ENCODE results near the gene EIF3A.
"Not testable (repeated sequence)": the region's sequence is repeated elsewhere in the genome, so short reads cannot be mapped to it uniquely, and the experiment has no call there.

The EIF3A gene, protein sequence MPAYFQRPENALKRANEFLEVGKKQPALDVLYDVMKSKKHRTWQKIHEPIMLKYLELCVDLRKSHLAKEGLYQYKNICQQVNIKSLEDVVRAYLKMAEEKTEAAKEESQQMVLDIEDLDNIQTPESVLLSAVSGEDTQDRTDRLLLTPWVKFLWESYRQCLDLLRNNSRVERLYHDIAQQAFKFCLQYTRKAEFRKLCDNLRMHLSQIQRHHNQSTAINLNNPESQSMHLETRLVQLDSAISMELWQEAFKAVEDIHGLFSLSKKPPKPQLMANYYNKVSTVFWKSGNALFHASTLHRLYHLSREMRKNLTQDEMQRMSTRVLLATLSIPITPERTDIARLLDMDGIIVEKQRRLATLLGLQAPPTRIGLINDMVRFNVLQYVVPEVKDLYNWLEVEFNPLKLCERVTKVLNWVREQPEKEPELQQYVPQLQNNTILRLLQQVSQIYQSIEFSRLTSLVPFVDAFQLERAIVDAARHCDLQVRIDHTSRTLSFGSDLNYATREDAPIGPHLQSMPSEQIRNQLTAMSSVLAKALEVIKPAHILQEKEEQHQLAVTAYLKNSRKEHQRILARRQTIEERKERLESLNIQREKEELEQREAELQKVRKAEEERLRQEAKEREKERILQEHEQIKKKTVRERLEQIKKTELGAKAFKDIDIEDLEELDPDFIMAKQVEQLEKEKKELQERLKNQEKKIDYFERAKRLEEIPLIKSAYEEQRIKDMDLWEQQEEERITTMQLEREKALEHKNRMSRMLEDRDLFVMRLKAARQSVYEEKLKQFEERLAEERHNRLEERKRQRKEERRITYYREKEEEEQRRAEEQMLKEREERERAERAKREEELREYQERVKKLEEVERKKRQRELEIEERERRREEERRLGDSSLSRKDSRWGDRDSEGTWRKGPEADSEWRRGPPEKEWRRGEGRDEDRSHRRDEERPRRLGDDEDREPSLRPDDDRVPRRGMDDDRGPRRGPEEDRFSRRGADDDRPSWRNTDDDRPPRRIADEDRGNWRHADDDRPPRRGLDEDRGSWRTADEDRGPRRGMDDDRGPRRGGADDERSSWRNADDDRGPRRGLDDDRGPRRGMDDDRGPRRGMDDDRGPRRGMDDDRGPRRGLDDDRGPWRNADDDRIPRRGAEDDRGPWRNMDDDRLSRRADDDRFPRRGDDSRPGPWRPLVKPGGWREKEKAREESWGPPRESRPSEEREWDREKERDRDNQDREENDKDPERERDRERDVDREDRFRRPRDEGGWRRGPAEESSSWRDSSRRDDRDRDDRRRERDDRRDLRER (N-terminal part only)

GRCh38 chr10:119080521-119081259 is at the start of gene EIF3A:
Gene EIF3A, minus strand, starts transcription at chr10:119080817. Its CDS starts 141 bp downstream, at chr10:119080676.
- in situ Hi-C loops (cut with HindIII; ENCODE audit: low sequenced_read_pairs), result no loop called here

DNA sequence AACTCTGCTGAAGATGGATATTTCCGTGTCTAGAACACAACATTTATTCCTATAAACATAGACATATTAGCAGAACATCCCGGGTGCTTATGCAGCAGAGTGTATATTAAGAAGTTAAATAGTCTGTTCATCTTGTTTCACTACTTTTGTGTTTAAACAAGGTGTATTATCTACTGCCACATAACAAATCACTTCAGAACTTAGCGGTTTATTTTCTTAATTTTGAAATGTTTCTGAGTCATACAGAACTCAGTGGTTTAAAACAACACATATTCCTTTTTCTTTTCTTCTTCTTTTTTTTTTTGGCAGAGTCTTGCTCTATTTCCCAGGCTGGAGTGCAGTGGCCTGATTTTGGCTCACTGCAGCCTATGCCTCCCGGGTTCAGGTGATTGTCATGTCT is 49.1 kb upstream of the EIF3A start:
- in situ Hi-C loops (cut with HindIII; ENCODE audit: low sequenced_read_pairs), result no loop called here

DNA sequence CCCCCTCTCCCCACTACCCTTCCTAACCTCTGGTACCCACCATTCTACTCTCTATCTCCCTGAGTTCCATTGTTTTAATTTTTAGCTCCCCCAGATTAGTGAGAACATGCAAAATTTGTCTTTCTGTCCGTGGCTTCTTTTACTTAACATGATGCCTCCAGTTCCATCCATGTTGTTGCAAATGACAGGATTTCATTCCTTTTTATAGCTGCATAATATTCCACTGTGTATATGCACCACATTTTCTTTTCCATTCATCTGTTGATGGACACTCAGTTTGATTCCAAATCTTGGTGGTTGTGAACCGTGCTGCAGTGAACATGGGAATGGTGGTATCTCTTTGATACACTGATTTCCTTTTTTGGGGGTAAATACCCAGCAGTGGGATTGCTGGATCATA is 45.3 kb upstream of the EIF3A start:
- in situ Hi-C loops (cut with HindIII; ENCODE audit: low sequenced_read_pairs), result no loop called here

DNA sequence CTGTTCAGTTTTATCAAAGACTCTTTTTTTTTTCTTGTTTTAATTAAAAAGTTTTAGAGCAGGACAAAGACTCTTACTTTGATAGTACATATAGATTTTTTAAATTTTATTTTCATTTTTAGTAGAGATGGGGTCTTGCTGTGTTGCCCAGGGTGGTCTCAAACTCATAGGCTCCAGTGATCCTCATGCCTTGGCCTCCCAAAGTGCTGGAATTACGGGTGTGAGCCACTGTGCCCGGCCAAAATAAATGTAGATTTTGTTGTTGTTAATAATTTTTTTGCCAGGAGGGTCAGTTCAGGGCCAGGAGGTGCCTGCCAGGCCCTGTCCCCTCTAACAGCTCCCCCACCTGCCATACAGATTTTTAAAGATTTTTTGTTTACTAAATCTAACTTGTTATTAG is 40.3 kb upstream of the EIF3A start:
- in situ Hi-C loops (cut with HindIII; ENCODE audit: low sequenced_read_pairs), result no loop called here

DNA sequence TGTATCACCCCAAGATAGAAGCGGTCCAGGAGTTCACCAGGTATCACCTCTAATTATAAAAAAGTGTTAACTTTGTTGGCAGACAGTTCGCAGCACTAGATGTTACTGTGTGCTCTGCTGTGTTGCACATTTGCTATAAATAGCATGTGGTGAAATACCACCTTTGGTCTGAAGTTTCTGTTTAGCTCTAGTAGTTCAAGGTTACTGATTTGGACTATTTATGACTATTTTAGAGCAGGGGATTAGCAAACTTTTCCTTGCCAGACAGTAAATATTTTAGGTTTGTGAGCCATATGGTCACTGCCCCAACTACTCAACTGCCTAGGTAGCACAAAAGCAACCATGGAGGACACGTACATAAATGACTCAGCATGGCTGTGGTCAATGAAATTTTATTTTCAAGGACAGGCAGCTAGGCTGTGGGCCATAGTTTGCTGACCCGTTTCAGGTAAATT is 39.8 kb upstream of the EIF3A start:
- in situ Hi-C loops (cut with HindIII; ENCODE audit: low sequenced_read_pairs), result no loop called here

GRCh38 chr10:119119400-119119799 is 38.8 kb upstream of the EIF3A start:
- in situ Hi-C loops (cut with HindIII; ENCODE audit: low sequenced_read_pairs), result no loop called here

DNA sequence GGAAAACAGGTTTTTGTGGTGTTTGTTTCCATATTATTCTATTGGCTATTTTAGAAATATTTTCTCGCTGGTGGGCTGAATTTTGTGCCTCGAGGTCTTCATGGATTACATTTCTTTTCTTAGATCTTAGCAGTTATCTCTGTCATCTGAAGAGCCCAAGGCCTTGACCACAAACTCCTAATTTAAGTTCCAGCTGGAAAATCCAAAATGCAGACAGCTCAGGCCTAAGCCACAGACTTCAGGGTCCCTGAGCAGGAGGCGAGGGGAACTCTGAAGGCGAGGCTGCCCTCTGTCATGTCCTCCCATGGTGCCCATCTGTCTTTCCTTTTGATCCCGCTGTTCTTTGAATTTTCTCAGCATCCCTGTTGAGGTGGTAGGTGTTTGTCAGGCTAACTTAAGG is 37.6 kb upstream of the EIF3A start:
- in situ Hi-C loops (cut with HindIII; ENCODE audit: low sequenced_read_pairs), result no loop called here

DNA sequence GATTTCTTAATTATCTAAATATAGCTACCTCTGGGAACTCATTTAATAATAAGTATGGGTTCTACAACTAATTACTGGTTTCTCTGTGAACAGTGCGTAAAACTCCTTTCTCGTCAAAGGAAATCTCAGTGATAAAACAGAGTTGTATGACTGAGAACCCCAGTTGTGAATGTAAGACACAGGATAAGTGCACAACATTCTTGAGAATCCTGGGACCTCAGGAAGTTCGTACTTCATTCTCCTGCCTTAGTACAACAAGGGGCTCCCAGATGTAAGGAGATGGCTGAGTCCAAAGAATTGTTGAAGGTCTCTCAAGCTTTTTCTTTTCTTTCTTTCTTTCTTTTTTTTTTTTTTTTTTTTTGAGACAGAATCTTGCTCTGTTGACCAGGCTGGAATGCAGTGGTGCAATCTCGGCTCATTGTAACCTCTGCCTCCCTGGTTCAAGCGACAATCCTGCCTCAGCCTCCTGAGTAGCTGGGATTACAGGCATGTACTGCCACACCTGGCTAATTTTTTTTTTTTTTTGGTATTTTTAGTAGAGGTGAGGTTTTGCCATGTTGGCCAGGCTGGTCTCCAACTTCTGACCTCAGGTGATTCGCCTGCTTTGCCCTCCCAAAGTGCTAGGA is 35.8 kb upstream of the EIF3A start:
- in situ Hi-C loops (cut with HindIII; ENCODE audit: low sequenced_read_pairs), result no loop called here

GRCh38 chr10:119115926-119116325 is 35.3 kb upstream of the EIF3A start:
- in situ Hi-C loops (cut with HindIII; ENCODE audit: low sequenced_read_pairs), result no loop called here

DNA sequence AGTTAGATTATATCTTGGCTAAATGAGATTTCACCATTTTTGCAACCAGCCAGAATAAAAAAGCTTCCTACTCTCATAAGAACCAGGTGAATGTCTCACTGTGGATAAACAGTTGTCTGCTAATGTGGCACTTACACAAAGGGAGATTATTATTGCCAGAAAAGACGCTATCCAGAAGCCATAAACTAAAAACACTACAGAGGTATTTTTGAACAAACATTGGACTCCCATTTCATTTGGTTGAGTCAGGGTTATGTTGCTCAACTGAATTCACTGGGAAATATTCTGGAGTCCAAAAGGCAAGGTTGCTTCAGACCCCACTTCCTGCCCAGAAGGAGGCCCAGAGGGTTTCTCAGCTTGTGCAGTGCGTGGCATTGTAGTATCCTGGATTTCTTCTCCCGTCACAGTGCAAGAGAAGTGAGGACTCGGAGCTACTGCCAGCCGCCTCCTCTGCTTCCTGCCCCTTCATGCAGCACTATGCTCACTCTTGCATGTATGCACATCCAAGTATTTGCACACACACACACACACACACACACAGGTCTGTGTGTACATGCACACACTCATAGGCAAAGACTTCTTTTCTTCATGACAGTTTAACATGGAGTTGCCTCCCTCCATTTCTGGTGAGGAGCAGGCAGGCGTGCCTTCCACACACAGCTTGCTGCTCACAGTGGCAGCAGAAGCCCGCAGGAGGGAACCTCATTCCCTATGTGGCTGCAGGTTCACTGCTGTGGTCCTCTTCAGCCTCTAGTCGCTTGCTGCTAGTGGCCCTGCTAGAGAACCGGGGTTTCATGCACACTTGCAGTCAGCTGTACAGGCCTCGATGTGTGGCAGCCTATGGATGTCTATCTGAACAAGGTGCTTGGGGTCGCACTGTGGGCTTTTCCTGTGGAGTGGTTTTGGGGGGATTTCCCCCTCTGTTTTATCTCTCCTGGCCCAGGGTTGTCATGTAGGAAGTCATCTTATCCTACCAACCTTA is 33.4 kb upstream of the EIF3A start:
- in situ Hi-C loops (cut with HindIII; ENCODE audit: low sequenced_read_pairs), result no loop called here

DNA sequence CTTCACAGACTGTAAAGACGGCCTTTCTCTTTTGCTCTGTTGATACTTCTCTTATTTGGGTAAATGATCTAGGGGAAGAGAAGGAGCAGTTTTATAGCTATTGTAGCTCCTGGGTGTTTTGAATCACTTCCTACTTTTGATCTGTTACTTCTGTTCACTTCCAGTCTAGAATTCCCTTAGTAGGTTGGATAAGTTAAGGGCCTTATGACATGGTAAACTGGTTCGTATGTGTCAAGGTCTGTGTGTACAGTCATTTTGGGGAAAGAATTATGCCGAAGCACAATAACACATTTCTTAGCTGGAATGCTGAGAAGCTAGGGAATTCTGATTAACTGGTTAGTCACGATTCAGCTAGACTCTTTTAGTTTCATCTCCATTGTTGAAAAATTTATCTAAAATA is 31.4 kb upstream of the EIF3A start:
- in situ Hi-C loops (cut with HindIII; ENCODE audit: low sequenced_read_pairs), result no loop called here

DNA sequence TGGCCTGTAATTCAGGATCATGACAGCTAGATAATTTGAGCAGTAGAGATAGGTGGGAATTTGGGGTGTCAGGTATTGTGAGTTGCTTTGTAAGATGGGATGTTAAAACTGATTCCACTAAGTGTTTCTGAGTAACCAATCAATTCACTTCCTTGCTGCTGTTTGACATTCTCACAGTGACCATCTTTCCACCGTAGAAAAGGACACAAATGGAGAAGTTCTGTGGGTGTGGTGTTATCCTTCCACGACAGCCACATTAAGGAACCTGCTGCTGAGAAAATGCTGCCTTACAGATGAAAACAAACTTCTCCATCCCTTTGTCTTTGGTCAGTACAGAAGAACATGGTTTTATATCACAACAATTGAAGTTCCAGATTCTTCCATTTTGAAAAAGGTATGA is 27.2 kb upstream of the EIF3A start:
- in situ Hi-C loops (cut with HindIII; ENCODE audit: low sequenced_read_pairs), result not testable (repeated sequence)

DNA sequence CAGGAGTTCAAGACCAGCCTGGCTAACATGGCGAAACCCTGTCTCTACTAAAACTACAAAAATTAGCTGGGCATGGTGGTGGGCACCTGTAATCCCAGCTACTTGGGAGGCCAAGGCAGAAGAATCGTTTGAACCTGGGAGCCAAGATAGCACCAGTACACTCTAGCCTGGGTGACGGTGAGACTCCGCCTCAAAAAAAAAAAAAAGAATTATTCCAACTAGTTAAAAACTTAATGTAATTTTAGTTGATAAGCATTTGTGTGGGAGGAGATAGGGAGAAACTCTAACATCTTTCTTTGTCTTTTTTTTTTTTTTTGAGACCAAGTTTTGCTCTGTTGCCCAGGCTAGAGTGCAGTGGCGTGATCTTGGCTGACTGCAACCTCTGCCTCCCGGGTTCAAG is 26.5 kb upstream of the EIF3A start:
- in situ Hi-C loops (cut with HindIII; ENCODE audit: low sequenced_read_pairs), result not testable (repeated sequence)

DNA sequence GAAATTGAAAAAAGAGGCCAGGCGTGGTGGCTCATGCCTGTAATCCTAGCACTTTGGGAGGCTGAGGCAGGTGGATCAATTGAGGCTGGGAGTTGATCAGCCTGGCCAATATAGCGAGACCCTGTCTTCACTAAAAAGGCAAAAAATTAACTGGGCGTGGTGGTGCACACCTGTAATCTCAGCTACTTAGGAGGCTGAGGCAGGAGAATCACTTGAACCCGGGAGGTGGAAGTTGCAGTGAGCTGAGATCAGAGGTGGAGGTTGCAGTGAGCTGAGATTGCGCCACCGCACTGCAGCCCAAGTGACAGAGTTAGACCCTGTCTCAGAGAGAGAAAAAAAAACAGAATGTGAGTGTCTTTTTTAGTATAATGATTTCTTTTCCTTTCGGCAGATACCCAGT is 25.3 kb upstream of the EIF3A start:
- in situ Hi-C loops (cut with HindIII; ENCODE audit: low sequenced_read_pairs), result not testable (repeated sequence)

DNA sequence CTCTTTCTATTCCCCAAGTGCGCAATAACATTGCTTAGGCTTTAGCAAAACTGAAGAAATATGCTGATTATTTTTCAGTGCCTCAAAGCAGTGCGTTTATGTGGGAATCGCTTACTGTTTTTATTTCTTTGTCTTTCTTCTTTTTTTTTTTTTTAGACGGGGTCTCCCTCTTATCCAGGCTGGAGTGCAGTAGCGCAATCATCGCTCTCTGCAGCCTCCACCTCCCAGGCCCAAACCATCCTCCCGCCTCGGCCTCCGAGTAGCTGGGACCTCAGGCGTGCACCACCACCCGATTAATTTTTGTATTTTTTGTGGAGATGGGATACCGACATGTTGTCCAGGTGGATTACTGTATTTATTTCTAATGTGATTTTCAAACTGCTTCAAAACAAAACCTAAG is 24.5 kb upstream of the EIF3A start:
- in situ Hi-C loops (cut with HindIII; ENCODE audit: low sequenced_read_pairs), result no loop called here

DNA sequence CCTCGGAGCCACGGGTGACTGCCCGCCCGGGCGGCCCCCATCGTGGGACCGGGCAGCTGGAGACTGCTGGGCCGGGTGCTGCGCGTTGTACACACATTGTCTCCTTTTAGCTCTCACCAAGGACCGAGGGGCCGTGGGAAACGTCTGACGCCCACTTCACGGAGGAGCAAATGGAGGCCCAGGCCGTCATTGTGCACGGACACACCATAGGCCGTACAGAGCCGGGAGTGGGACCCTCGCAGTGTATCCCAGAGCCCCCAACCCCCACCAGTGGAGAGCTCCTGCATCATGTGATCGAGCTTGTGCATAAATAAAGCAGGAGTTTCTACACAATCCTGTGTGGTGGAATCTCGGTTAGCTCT is 24.0 kb upstream of the EIF3A start:
- in situ Hi-C loops (cut with HindIII; ENCODE audit: low sequenced_read_pairs), result no loop called here

DNA sequence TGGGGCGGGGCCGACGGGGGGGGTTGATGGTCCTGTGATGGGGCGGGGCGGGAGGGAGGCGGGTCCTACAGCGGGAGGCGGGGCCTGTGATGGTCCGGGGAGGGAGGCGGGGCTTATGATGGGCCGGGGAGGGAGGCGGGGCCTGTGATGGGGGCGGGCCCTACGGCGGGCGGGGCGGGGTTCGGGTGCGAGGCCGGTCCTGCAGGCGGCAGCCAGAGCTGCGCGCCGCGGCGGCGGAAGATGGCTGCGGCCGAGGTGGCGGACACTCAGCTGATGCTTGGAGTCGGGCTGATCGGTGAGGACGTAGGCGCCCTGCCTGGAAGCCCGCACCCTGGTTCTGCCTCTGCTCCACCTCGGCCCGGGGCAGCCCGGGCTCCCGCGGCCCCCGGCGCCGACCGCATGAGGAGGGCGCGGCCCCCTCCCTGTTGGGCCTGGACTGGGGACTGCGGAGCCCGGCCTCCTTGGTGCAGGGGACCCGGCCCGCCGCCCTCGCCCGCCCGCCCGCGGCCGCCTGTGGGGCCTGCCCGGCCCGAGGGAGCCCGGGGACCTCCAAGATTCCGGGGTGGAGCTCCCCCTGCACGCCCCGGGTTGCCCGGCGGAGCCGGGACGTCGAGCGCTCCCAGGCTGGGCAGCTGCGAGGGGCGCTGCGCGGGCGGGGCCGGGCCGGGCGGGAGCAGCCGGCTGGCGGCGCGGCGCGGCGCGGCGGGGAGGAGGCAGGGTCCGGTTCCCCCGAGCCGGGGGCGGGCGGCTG is 23.5 kb upstream of the EIF3A start, which contains the start of gene DENND10:
DENND10 (plus strand) TSS at position 211 of the 751 bp plus-strand sequence; CDS start at position 241, 30 bp downstream.
- in situ Hi-C loops (cut with HindIII; ENCODE audit: low sequenced_read_pairs), result no loop called here

All from endothelial cell of hepatic sinusoid (primary cell).